Caco-2 (cell line): ENCODE results near the gene CCDC134. TPM values are rescaled to one million over a fixed set of nuclear protein-coding genes. Genes with fewer than 3 reads are reported as not detected.
"Not testable (repeated sequence)": the region's sequence is repeated elsewhere in the genome, so short reads cannot be mapped to it uniquely, and the experiment has no call there.

Experiments
- BruUV-seq: library from RNA; stranded (reverse); fragments of 400-500 nt; replicated peaks from 2 replicates; lab custom pipeline; 2021; lab: Mats Ljungman, UMichigan
- CTCF ChIA-PET: fragments of 300-600 bp; sonication (Branson Sonifier 250); formaldehyde crosslinking; loops from one replicate; lab custom pipeline; 2022; ENCODE audit warnings: antibody characterized with exemption; lab: Charles Lee
- POLR2A ChIA-PET: fragments of 300-600 bp; sonication (Branson Sonifier 250); formaldehyde crosslinking; loops from one replicate; lab custom pipeline; 2022; ENCODE audit warnings: antibody characterized with exemption; lab: Charles Lee
- DNase-seq, 2 experiments: peaks; one replicate each; pipeline versions ENCODE4 v3.0.0 to v3.0.0-alpha.2; 2020 to 2022
- H3K27me3 ChIP-seq: replicated peaks from 2 replicates; pipeline ENCODE4 v1.6.0; 2011; ENCODE audit warnings: low read length; ENCODE audit not compliant: control insufficient read depth, insufficient read depth
- H3K36me3 ChIP-seq: 2 replicates; pipeline ENCODE4 v1.5.1; 2011; ENCODE audit warnings: low read length; ENCODE audit not compliant: control insufficient read depth, insufficient read depth
- H3K4me1 ChIP-seq: fragments of 250-450 bp; sonication (Bioruptor Pico); 2 replicates; pipeline ENCODE4 v1.5.1; 2020; ENCODE audit warnings: mild to moderate bottlenecking
- H3K4me3 ChIP-seq: 2 replicates; pipeline ENCODE4 v1.5.1; 2011; ENCODE audit warnings: low read depth, mild to moderate bottlenecking, control low read depth, low read length
- H3K9me3 ChIP-seq: fragments of 250-450 bp; sonication (Bioruptor Pico); 2 replicates; pipeline ENCODE4 v1.5.1; 2020; ENCODE audit warnings: mild to moderate bottlenecking, moderate library complexity
- H3K27ac Mint-ChIP-seq: one replicate; pipeline ENCODE4 v1.8.0; 2022; ENCODE audit warnings: mixed read lengths; ENCODE audit not compliant: unreplicated experiment
- H3K27me3 Mint-ChIP-seq: one replicate; pipeline ENCODE4 v1.8.0; 2022; ENCODE audit warnings: mixed read lengths; ENCODE audit not compliant: insufficient read depth, unreplicated experiment
- H3K36me3 Mint-ChIP-seq: one replicate; pipeline ENCODE4 v1.8.0; 2022; ENCODE audit warnings: mild to moderate bottlenecking, mixed read lengths; ENCODE audit not compliant: insufficient read depth, unreplicated experiment
- H3K4me1 Mint-ChIP-seq: one replicate; pipeline ENCODE4 v1.8.0; 2022; ENCODE audit warnings: low read depth, mixed read lengths; ENCODE audit not compliant: unreplicated experiment
- H3K4me3 Mint-ChIP-seq: one replicate; pipeline ENCODE4 v1.8.0; 2022; ENCODE audit warnings: mild to moderate bottlenecking, moderate library complexity, mixed read lengths; ENCODE audit not compliant: unreplicated experiment
- H3K9me3 Mint-ChIP-seq: one replicate; pipeline ENCODE4 v1.8.0; 2022; ENCODE audit warnings: mixed read lengths; ENCODE audit not compliant: unreplicated experiment
- intact Hi-C: fragments of 100-400 bp; cut with micrococcal nuclease; formaldehyde crosslinking; loops from one replicate; pipeline ENCODE4 v1.10.0; 2022; ENCODE audit not compliant: unreplicated experiment
- total RNA-seq: library from RNA; stranded (reverse); gene quantifications from 2 replicates; pipeline ENCODE4 v1.2.3, GENCODE V29; 2022
- TF ChIP-seq, protein P1 (sequence below), 2 experiments: fragments of 200-600 bp in 1 of 2; IDR thresholded peaks; 1 replicate in 1 of 2; 2 replicates in 1 of 2; pipeline versions ENCODE4 v1.5.1 to v1.8.0; 2011 to 2022; ENCODE audit warnings: antibody characterized with exemption in 1 of 2, control low read depth in 1 of 2, inconsistent platforms in 1 of 2, low read depth in 1 of 2, low read length in 1 of 2, mild to moderate bottlenecking in 1 of 2, moderate library complexity in 1 of 2; ENCODE audit not compliant: insufficient read depth in 1 of 2, severe bottlenecking in 1 of 2, unreplicated experiment in 1 of 2

The CCDC134 gene
- total RNA-seq, 1 experiment from 2014 or later, result 24.8 TPM

DNA sequence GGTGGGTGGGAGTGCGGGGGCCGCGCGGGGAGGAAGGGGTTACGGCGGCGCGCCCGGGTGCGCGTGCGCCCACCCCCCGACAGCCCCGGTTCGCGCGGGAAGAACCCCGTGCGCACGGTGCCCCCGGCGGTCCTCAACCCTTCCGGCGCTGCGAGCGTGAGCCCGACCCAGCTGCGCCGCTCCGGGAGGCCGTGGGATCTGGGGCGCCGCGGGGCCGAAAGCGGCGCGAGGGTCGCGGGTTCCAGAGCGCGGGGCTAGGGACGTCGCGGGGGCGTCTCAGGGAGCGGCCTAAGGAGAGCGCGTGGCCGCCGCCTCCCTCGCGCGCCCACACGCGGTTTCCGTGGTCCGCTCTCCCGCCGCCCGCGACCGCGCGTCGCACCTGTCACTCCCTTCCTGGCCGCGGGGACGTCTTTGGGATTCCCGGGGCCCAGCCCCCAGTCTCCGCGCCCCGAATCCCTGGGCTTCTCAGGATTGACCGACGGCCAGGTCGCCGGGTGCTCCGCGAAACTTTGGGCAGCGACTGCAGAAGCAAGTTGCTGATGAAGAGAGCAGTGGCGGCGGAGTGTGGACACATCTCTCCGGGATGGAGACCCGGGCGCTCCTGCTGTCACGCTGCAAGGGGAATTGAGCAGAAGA is 33.0 kb downstream of the CCDC134 start:
- Mint-ChIP-seq H3K4me1 (peaks cover 15% of the 10 kb centered on the region), H3K36me3 (peaks cover 47% of the 10 kb centered on the region), H3K9me3 (no peaks in the 10 kb centered on the region), H3K27me3 (no peaks in the 10 kb centered on the region), H3K4me3 (peak overlapping the region; percentile 98), H3K27ac (peak overlapping the region; percentile 95)
- H3K4me1 ChIP-seq, result peaks cover 14% of the 10 kb centered on the region
- TF ChIP-seq, protein P1, sequence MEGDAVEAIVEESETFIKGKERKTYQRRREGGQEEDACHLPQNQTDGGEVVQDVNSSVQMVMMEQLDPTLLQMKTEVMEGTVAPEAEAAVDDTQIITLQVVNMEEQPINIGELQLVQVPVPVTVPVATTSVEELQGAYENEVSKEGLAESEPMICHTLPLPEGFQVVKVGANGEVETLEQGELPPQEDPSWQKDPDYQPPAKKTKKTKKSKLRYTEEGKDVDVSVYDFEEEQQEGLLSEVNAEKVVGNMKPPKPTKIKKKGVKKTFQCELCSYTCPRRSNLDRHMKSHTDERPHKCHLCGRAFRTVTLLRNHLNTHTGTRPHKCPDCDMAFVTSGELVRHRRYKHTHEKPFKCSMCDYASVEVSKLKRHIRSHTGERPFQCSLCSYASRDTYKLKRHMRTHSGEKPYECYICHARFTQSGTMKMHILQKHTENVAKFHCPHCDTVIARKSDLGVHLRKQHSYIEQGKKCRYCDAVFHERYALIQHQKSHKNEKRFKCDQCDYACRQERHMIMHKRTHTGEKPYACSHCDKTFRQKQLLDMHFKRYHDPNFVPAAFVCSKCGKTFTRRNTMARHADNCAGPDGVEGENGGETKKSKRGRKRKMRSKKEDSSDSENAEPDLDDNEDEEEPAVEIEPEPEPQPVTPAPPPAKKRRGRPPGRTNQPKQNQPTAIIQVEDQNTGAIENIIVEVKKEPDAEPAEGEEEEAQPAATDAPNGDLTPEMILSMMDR (IDR thresholded peaks at IDR 0.05; ENCODE audit: insufficient read depth in 1 of 2, low read depth in 1 of 2, low read length in 1 of 2, severe bottlenecking in 1 of 2, unreplicated experiment in 1 of 2), result no peak
- ChIA-PET POLR2A (interaction anchor here (0.5 to 2.9 kb wide), 12 partner anchors 8 to 244 kb away, joined by 3 to 22 read pairs (median 8); partner anchors contain the start of genes CCDC134, CENPM and PMM1), CTCF (interaction anchor here (0.5 to 1.4 kb wide), 9 partner anchors 9 to 136 kb away, joined by 3 to 6 read pairs (median 4); partner anchors contain the start of gene CENPM)
- H3K4me3 ChIP-seq, result peak overlapping the region; percentile 94
- peaks cover 2% of the 10 kb centered on the region for H3K36me3 ChIP-seq
- BruUV-seq, result no TSS peak
- H3K27me3 ChIP-seq, result no peaks in the 10 kb centered on the region
- intact Hi-C loops, result no loop called here
- peak; percentile 50 to 51 for DNase-seq
- H3K9me3 ChIP-seq, result no peaks in the 10 kb centered on the region

DNA sequence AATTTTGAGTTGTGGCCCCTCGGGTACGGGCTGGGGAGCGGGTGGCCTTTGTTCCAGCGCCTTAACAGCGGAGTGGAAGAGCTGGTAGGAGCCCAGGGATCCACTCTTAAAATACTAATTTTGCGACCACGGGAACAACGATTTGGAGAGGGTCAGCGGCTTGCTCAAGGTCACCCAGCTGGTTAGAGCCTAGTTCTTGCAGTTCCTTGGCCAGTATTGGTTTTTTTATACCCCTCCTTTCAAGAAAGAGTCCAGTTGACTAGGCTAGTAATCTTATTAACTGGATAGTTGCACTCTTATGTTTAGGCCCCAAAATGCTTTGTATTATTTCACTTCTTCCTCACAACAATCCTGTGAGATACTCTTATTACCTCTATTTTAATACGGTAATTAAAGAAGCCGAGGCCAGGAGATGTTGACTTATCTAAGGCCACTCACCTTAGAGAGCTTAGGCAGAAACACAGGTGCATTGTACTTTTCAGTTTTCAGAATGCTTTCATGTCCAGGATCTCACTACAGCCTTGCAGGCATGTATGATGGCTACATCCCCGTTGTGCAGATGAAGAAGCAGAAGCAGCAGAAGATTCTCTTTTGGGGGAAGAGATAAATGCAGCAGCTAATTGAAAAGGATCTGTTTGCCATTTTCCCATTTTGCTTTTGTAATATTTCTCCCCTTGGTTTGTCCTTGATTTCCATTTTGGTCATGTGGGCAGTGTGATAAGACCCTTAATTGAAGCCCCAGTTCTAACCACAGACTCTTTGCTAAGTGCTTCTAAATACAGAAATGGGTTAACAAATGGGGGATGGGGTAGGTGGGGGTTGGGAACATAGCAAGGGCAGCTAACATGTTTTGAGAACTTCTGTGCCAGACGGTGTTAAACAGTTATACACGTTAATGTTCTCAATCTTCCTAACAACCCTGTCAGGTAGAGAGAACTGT is 33.8 kb downstream of the CCDC134 start:
- Mint-ChIP-seq H3K36me3 (peaks cover 55% of the 10 kb centered on the region), H3K4me1 (peaks cover 19% of the 10 kb centered on the region), H3K27me3 (no peaks in the 10 kb centered on the region), H3K27ac (peak overlapping the region; percentile 95), H3K9me3 (no peaks in the 10 kb centered on the region), H3K4me3 (peak overlapping the region; percentile 98)
- TSS peak; percentile 58 for BruUV-seq
- intact Hi-C loops, result no loop called here
- POLR2A ChIA-PET, result interaction anchor here (1.0 kb wide), 1 partner anchor 12 kb away, joined by 4 read pairs; no protein-coding TSS in a partner anchor
- Histone ChIP-seq H3K4me3 (peak overlapping the region; percentile 94), H3K27me3 (no peaks in the 10 kb centered on the region), H3K9me3 (no peaks in the 10 kb centered on the region), H3K4me1 (peaks cover 18% of the 10 kb centered on the region), H3K36me3 (peaks cover 2% of the 10 kb centered on the region)
- TF ChIP-seq, protein P1 (IDR thresholded peaks at IDR 0.05; ENCODE audit: insufficient read depth in 1 of 2, low read depth in 1 of 2, low read length in 1 of 2, severe bottlenecking in 1 of 2, unreplicated experiment in 1 of 2), result no peak
- CTCF ChIA-PET, result interaction anchor here (1.3 kb wide), 1 partner anchor 137 kb away, joined by 3 read pairs; no protein-coding TSS in a partner anchor
- no peak for DNase-seq

DNA sequence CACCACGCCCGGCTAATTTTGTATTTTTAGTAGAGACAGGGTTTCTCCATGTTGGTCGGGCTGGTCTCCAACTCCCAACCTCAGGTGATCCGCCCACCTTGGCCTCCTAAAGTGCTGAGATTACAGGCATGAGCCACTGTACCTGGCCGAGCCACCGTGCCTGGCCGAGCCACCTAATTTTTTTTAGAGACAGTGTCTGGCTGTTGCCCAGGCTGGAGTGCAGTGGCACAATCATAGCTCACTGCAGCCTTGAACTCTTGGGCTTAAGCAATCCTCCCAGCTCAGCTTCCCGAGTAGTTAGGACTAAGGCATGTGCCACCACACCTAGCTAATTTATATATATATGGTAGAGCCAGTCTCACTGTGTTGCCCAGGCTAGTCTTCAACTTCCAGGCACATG is 35.0 kb downstream of the CCDC134 start:
- H3K4me3 Mint-ChIP-seq, BruUV-seq: not testable (repeated sequence)
- POLR2A ChIA-PET, result interaction anchor here (0.6 kb wide), 1 partner anchor 27 kb away, joined by 9 read pairs; no protein-coding TSS in a partner anchor

More for the DNA sequence above, 35.0 kb downstream of the CCDC134 start:
- H3K27me3 Mint-ChIP-seq, H3K9me3 Mint-ChIP-seq, H3K36me3 ChIP-seq, DNase-seq, intact Hi-C loops, H3K27ac Mint-ChIP-seq, H3K9me3 ChIP-seq, H3K4me3 ChIP-seq, CTCF ChIA-PET, H3K27me3 ChIP-seq: not testable (repeated sequence)
- H3K4me1 ChIP-seq, result peaks cover 25% of the 10 kb centered on the region
- peaks cover 28% of the 10 kb centered on the region for H3K4me1 Mint-ChIP-seq
- peaks cover 63% of the 10 kb centered on the region for H3K36me3 Mint-ChIP-seq
